Uterus (tissue), 2 donors: ENCODE data around the gene TUBA8.

ENCODE experiments used
- POLR2A ChIP-seq, 2 donors: fragments of 450-650 bp; IDR thresholded peaks; one replicate each; pipeline ENCODE4 v1.6.1; 2016; ENCODE audit warnings: antibody characterized with exemption in 2 of 2, mild to moderate bottlenecking in 1 of 2, moderate library complexity in 1 of 2
- TF ChIP-seq, protein P1 (sequence below), 4 experiments: fragments of 200-600 bp in 2 of 4; fragments of 450-650 bp in 2 of 4; sonication (generic) in 2 of 4; IDR thresholded peaks; one replicate each; pipeline ENCODE4 v1.5.1; 2016 to 2019; ENCODE audit warnings: antibody characterized with exemption in 4 of 4, mild to moderate bottlenecking in 2 of 4, moderate library complexity in 1 of 4

- TF ChIP-seq, protein P1, sequence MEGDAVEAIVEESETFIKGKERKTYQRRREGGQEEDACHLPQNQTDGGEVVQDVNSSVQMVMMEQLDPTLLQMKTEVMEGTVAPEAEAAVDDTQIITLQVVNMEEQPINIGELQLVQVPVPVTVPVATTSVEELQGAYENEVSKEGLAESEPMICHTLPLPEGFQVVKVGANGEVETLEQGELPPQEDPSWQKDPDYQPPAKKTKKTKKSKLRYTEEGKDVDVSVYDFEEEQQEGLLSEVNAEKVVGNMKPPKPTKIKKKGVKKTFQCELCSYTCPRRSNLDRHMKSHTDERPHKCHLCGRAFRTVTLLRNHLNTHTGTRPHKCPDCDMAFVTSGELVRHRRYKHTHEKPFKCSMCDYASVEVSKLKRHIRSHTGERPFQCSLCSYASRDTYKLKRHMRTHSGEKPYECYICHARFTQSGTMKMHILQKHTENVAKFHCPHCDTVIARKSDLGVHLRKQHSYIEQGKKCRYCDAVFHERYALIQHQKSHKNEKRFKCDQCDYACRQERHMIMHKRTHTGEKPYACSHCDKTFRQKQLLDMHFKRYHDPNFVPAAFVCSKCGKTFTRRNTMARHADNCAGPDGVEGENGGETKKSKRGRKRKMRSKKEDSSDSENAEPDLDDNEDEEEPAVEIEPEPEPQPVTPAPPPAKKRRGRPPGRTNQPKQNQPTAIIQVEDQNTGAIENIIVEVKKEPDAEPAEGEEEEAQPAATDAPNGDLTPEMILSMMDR (IDR thresholded peaks at IDR 0.05) = no peak
- no peak for TF ChIP-seq POLR2A (IDR thresholded peaks at IDR 0.05)
Observed at GRCh38 chr22:18093661-18094060, 16.9 kb upstream of the TUBA8 start.
